Thymus (tissue), 11 donors: ENCODE results near the gene GRAMD1B. TPM values are rescaled to one million over a fixed set of nuclear protein-coding genes. Genes with fewer than 3 reads are reported as not detected.

ENCODE experiments used
- DNase-seq, 9 donors: peaks; one replicate each; pipeline ENCODE4 v3.0.0-alpha.2; 2013; ENCODE audit warnings: low spot score in 9 of 9, low read depth in 6 of 9, missing footprints in 1 of 9
- H3K27ac ChIP-seq, 2 donors: one replicate each; pipeline ENCODE4 v1.5.1; 2013; ENCODE audit warnings: control low read depth in 1 of 2, low read depth in 1 of 2, low read length in 1 of 2, mild to moderate bottlenecking in 1 of 2, moderate library complexity in 1 of 2
- H3K27me3 ChIP-seq, 2 donors: one replicate each; pipeline ENCODE4 v1.5.1; 2013; ENCODE audit warnings: low read length in 1 of 2; ENCODE audit not compliant: control insufficient read depth in 2 of 2, insufficient read depth in 1 of 2
- H3K36me3 ChIP-seq, 2 donors: one replicate each; pipeline ENCODE4 v1.5.1; 2013; ENCODE audit warnings: low read length in 1 of 2, mild to moderate bottlenecking in 1 of 2, moderate library complexity in 1 of 2; ENCODE audit not compliant: control insufficient read depth in 2 of 2, insufficient read depth in 2 of 2
- H3K4me1 ChIP-seq, 2 donors: one replicate each; pipeline ENCODE4 v1.5.1; 2013; ENCODE audit warnings: low read length in 2 of 2; ENCODE audit not compliant: control insufficient read depth in 2 of 2, insufficient read depth in 2 of 2
- H3K4me3 ChIP-seq, 2 donors: one replicate each; pipeline ENCODE4 v1.5.1; 2013; ENCODE audit warnings: low read length in 2 of 2, control low read depth in 1 of 2, mild to moderate bottlenecking in 1 of 2
- H3K9me3 ChIP-seq, 2 donors: one replicate each; pipeline ENCODE4 v1.5.1; 2013; ENCODE audit warnings: low read length in 1 of 2, mild to moderate bottlenecking in 1 of 2; ENCODE audit not compliant: control insufficient read depth in 2 of 2, insufficient read depth in 1 of 2
- WGBS: extraction: QIAGEN DNeasy Blood & Tissue Kit; methylation state at CpG from one replicate; pipeline ENCODE4 v1.1.7; 2013; 5-methylcytosine and 5-hydroxymethylcytosine counted together
- polyA plus RNA-seq: library from polyadenylated mRNA; stranded (reverse); fragments of 200-250 nt; gene quantifications from one replicate; pipeline ENCODE4 v1.2.3, GENCODE V29; 2013
- total RNA-seq: library from RNA; stranded (reverse); fragments of 120-200 nt; gene quantifications from one replicate; pipeline ENCODE4 v1.2.4, GENCODE V29; 2013
- donor health status: healthy.

The GRAMD1B gene
- total and polyA plus RNA-seq, 2 donors = 4.8 to 15.6 TPM

- Histone ChIP-seq H3K27ac (no peak overlapping the region), H3K4me3 (no peak overlapping the region), H3K4me1 (no peaks in the 10 kb centered on the region), H3K9me3 (no peaks in the 10 kb centered on the region), H3K36me3 (peaks cover 61 to 75% of the 10 kb centered on the region in 2 donors), H3K27me3 (no peaks in the 10 kb centered on the region)
- no peak for DNase-seq
- 98% methylated on average over 4 of the region's 4 CpGs for WGBS
Measured at GRCh38 chr11:123611698-123612097, 181.6 kb downstream of the GRAMD1B start.

GRCh38 chr11:123616505-123617198, 186.6 kb downstream of the GRAMD1B start:
- peaks cover 55 to 75% of the 10 kb centered on the region in 2 donors for H3K36me3 ChIP-seq
- H3K27me3 ChIP-seq = no peaks in the 10 kb centered on the region
- DNase-seq = no peak
- no peak overlapping the region for H3K27ac ChIP-seq
- H3K4me1 ChIP-seq = no peaks in the 10 kb centered on the region
- no peaks in the 10 kb centered on the region for H3K9me3 ChIP-seq
- no peak overlapping the region for H3K4me3 ChIP-seq
- 93% methylated on average over 11 of the region's 11 CpGs for WGBS

- H3K27me3 ChIP-seq = no peaks in the 10 kb centered on the region
- H3K27ac ChIP-seq = no peak overlapping the region
- peaks cover 40 to 69% of the 10 kb centered on the region in 2 donors for H3K36me3 ChIP-seq
- no peak overlapping the region for H3K4me3 ChIP-seq
- no peaks in the 10 kb centered on the region for H3K4me1 ChIP-seq
- 98% methylated on average over 9 of the region's 9 CpGs for whole genome bisulfite sequencing
- no peaks in the 10 kb centered on the region for H3K9me3 ChIP-seq
- DNase-seq = no peak
Measured at GRCh38 chr11:123622576-123622975, 192.5 kb downstream of the GRAMD1B start.

- Histone ChIP-seq H3K4me3 (no peak overlapping the region), H3K36me3 (peaks cover 21 to 45% of the 10 kb centered on the region in 2 donors), H3K9me3 (no peaks in the 10 kb centered on the region), H3K27ac (no peak overlapping the region), H3K27me3 (no peaks in the 10 kb centered on the region), H3K4me1 (no peaks in the 10 kb centered on the region)
- WGBS = 98% methylated on average over 2 of the region's 2 CpGs
- no peak for DNase-seq
Measured at GRCh38 chr11:123624974-123625373, 194.9 kb downstream of the GRAMD1B start.

GRCh38 chr11:123628936-123629683, 199.0 kb downstream of the GRAMD1B start:
- Histone ChIP-seq H3K27ac (no peak overlapping the region), H3K9me3 (no peaks in the 10 kb centered on the region), H3K4me3 (no peak overlapping the region), H3K4me1 (no peaks in the 10 kb centered on the region), H3K27me3 (no peaks in the 10 kb centered on the region), H3K36me3 (peaks cover 5 to 19% of the 10 kb centered on the region in 2 donors)
- no peak for DNase-seq
- WGBS = 41% methylated on average over 10 of the region's 10 CpGs

- Histone ChIP-seq H3K27ac (no peak overlapping the region), H3K27me3 (no peaks in the 10 kb centered on the region), H3K36me3 (peaks cover 5 to 10% of the 10 kb centered on the region in 2 donors), H3K4me3 (no peak overlapping the region), H3K9me3 (no peaks in the 10 kb centered on the region), H3K4me1 (no peaks in the 10 kb centered on the region)
- 81% methylated on average over 3 of the region's 3 CpGs for WGBS
- DNase-seq = no peak
Measured at GRCh38 chr11:123630126-123630608, 200.1 kb downstream of the GRAMD1B start.

- peaks cover 0 to 9% of the 10 kb centered on the region in 2 donors for H3K27me3 ChIP-seq
- 82% methylated on average over 5 of the region's 5 CpGs for WGBS
Measured at GRCh38 chr11:123640029-123640428, 210.0 kb downstream of the GRAMD1B start.

GRCh38 chr11:123640677-123641494, 210.8 kb downstream of the GRAMD1B start:
- 37% methylated on average over 22 of the region's 22 CpGs for WGBS
- Histone ChIP-seq H3K4me1 (no peaks in the 10 kb centered on the region), H3K27me3 (peaks cover 0 to 15% of the 10 kb centered on the region in 2 donors), H3K36me3 (no peaks in the 10 kb centered on the region), H3K9me3 (no peaks in the 10 kb centered on the region), H3K27ac (no peak overlapping the region), H3K4me3 (no peak overlapping the region)
- DNase-seq = peak in 7 of 9 donors; percentile 24 to 66 (median 40)

More at GRCh38 chr11:123640029-123640428, 210.0 kb downstream of the GRAMD1B start:
- no peak for DNase-seq
- Histone ChIP-seq H3K36me3 (no peaks in the 10 kb centered on the region), H3K4me3 (no peak overlapping the region), H3K4me1 (no peaks in the 10 kb centered on the region), H3K9me3 (no peaks in the 10 kb centered on the region), H3K27ac (no peak overlapping the region)
